AML-193 (cell line): Measurements from ENCODE around the gene DSPP.

ENCODE experiments used
- DNase-seq, 2 experiments: peaks; one replicate each; lab custom pipeline; 2025; lab: John Stamatoyannopoulos, UW

Gene DSPP

DNA sequence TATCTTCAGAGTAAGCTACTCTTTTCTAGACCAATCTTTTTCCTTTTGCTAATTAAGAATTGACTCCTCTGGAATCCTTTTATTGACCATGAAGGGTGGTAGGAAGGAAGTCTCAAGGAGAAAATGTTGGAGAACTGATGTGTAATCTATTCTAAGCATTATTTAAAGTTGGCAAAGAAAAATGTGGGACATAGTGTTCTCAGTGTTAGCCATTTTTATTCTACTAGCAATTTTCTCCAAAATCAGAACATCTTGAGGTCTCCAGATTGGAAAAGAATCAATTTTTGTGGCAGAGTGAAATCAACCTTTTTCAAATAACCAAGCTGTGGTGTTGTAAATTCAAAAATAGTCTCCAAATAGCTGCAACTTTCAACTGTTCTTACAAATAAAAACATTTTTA is 23.3 kb downstream of the DSPP start:
- DNase-seq: no peak

DNA sequence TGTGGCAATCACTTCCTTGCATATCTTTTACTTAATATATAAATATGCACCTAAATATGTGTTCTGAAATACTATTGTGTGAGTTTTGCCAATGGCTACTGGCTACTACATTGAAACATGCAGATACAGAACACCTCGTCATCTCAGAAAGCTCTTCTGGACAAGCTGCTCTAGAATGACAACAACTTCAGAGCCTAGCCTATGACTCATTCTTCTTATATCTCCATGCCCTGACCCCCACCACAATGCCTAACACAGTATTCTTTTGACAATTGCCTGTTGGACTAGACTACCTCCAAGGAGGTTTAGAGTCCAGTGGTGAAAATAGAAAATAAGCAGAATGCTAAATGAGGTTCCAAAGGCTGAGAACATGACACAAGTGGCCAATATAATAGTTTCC is 24.1 kb downstream of the DSPP start:
- no peak for DNase-seq

DNA sequence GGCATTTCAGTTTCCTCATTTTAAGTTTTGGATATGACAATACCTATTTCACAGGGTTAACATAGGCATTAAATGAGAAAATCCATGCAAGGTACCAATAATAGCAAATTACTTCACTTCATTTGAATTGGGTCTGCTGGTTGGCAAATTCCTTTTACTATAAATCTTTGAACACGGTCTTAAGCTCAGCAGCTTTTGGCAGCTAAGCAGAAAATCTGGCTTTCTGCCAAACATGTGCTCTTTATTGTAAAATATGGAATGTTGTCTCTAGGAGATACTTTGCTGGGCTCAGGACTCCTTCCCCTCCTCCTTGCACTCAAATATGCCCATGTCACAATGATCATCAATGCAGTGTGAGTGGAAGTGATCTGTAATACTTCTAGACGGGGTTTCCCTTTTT is 24.9 kb downstream of the DSPP start:
- no peak for DNase-seq

GRCh38 chr4:87644286-87644685 is 36.0 kb downstream of the DSPP start:
- DNase-seq: no peak

DNA sequence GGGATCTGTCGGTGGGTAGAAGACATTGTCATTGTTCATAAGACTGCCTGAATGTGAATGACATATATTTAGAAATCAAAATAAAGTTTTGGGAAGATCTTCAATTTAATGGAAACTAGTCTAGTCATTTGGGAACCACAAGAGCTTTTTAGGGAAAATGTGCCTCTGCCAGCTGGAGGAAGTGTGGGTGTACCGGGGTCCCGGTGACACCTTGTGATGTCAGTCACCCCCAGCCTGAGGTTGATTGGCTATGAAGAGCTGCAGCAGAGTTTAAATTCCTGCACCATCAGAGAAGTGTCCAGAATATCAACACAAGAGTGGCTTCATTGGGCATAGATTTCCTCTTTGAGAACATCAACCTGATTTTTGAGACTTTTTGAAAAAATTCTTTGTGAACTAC is 41.7 kb downstream of the DSPP start, which contains the start of gene DMP1:
DMP1 (plus strand) TSS at position 301 of the 400 bp plus-strand sequence. CDS start 6,213 bp downstream, outside the sequence.
- no peak for DNase-seq

DNA sequence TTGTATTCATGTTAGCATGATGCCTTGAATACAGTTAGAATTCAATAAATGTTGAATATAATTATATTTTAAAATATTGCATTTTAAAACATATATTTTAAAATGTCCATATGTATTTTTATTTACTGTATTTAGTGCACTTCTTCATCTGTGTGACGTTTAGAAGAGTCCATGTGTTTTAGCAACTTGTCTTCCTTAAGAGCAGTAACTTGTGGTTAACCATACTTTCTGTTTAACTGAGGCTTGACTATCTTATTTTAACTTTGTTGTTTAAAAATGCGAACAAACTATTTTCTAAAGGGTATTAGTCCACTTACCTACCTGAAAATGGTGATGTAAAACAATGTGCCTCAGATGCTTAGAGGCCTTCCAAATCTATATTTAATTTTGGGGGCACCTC is 42.6 kb downstream of the DSPP start:
- no peak for DNase-seq

DNA sequence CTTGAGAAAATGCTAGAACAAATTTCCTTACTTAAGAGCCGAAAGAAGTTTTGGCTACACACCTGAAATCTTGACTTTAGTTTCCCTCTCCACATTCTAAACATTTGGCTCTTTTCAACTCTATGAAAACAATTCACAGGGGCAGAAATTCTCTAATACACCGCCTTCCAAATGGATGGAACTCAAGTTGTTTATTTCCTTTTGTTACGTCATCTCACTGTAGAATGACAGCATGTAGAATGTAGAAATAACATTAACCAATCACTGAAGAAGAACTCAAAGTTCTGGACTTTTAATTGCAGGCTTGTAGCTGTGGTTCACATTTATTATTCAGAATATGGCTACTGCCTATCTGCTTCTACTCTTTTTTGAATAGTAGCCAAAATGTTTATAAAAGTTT is 43.6 kb downstream of the DSPP start:
- DNase-seq: no peak

DNA sequence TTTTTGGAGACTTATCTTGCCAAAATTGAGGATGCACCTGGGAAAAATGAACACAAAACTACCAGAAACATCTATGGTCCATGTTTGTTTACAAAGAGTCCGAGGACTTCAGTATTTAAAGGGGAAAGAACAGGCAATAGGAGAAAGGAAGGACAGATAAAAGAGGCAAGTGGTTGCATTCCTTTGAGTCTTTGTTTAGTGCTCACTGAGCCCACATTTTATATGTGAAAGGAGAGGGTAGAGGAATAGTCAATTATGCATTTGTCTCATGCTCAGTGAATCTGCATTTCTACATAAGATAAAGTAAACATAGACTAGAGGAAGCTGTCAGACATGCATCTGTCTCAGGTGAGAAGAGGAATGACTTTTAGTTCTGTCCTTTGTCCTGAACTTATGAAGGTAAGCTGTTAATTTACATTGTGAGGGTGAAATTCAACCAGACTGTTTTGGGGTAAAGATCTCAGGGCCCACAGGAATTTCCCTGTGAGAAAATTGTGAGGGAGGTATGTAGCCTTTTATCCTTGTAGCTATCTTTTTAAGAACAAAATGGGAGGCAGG is 46.2 kb downstream of the DSPP start:
- no peak for DNase-seq

DNA sequence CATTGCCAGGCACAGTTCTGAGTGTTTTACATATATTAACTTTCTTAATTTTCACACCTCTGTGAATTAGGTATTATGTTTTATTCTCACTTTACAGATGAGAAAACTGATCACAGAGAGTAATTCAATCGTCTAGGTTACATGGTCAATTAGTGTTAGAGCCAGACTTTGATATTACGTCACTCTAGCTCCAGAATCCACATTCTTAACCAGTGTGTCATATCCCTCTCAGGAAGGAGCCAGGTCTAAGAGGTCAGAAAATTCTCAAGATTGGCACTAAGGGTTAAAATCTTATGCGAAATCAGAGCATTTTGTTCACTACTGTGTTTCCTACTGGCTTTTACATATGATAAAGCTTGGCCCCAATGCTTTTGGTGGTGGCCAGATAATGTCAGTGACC is 49.2 kb downstream of the DSPP start:
- DNase-seq: no peak

DNA sequence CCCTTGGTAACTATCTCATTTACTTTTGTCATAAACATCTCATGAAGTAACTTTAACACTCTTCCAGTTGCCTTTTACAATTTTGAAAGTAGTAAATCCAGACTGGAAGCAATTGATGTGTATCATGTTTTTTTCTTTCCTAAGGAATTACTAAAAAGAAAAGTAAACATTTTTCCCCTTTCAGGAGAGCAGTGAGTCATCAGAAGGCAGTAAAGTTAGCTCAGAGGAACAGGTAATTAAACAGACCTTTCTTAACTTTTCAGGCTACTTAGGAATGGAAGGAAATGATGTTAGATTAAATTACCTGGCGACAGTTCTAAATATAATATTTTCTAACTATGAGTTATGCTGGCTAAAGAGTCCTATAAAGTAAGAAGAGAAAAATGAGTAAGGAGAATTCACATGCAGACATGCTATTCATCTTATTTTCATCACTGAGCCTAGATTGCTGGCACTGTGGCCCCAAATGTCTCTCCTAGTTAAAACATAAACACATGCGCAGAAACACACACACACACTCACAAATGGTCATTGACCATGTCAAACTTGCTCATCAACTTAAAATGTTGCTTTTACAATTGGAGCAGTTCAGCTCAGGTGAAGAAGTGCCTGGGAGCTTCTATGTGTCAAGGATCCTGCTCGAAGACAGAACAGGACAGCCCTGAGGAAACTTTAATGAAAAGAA is 51.1 kb downstream of the DSPP start:
- no peak for DNase-seq

- DNase-seq: no peak
These were observed 54.5 kb downstream of the DSPP start for GRCh38 chr4:87662871-87663270.
